Peyer's patch (tissue), 4 donors: ENCODE results near the gene TRIM52. TPM values are rescaled to one million over a fixed set of nuclear protein-coding genes. Genes with fewer than 3 reads are reported as not detected.
"Not testable (repeated sequence)": the region's sequence is repeated elsewhere in the genome, so short reads cannot be mapped to it uniquely, and the experiment has no call there.

Experiments
- DNase-seq, 3 donors: peaks; one replicate each; pipeline ENCODE4 v3.0.0-alpha.2; 2017 to 2019
- H3K27ac ChIP-seq, 4 donors: fragments of 200-600 bp; sonication (generic); one replicate each; pipeline ENCODE4 v1.5.1; 2016 to 2019
- H3K27me3 ChIP-seq, 2 donors: fragments of 200-600 bp; sonication (generic); one replicate each; pipeline ENCODE4 v1.5.1; 2019
- H3K36me3 ChIP-seq, 3 donors: fragments of 200-600 bp; sonication (generic); one replicate each; pipeline ENCODE4 v1.5.1; 2016 to 2019
- H3K4me1 ChIP-seq, 4 donors: fragments of 200-600 bp; sonication (generic); one replicate each; pipeline ENCODE4 v1.5.1; 2016 to 2019
- H3K4me3 ChIP-seq, 4 donors: fragments of 200-600 bp; sonication (generic); 1 replicate in 3 of 4; 2 replicates in 1 of 4; pipeline ENCODE4 v1.5.1; 2016 to 2019; ENCODE audit warnings: mild to moderate bottlenecking in 1 of 4
- H3K9me3 ChIP-seq, 4 donors: fragments of 200-600 bp; sonication (generic); one replicate each; pipeline ENCODE4 v1.5.1; 2016 to 2019; ENCODE audit warnings: mild to moderate bottlenecking in 1 of 4
- CTCF ChIP-seq, 6 experiments: fragments of 450-650 bp in 4 of 6; fragments of 200-600 bp in 2 of 6; sonication (generic) in 1 of 6; IDR thresholded peaks; one replicate each; pipeline ENCODE4 v1.5.1; 2017 to 2019; ENCODE audit warnings: antibody characterized with exemption in 6 of 6, mild to moderate bottlenecking in 3 of 6, moderate library complexity in 1 of 6
- POLR2A ChIP-seq, 2 donors: fragments of 450-650 bp; IDR thresholded peaks; one replicate each; pipeline ENCODE4 v1.5.1; 2017; ENCODE audit warnings: antibody characterized with exemption in 2 of 2, mild to moderate bottlenecking in 2 of 2, moderate library complexity in 2 of 2
- total RNA-seq, 4 donors: library from RNA; depleted of rRNA; stranded (reverse); fragments of >200 nt; gene quantifications; one replicate each; pipeline ENCODE4 v1.1.0, GENCODE V29; 2016

The TRIM52 gene
- total RNA-seq, 4 donors from 2014 or later: 15.6 to 23.1 (median 20.3) TPM

- no peak for DNase-seq
- Histone ChIP-seq H3K9me3 (no peaks in the 10 kb centered on the region), H3K27ac (no peak overlapping the region), H3K4me3 (no peak overlapping the region), H3K36me3 (no peaks in the 10 kb centered on the region), H3K4me1 (peaks cover 0 to 32% (median 11%) of the 10 kb centered on the region in 4 donors), H3K27me3 (no peaks in the 10 kb centered on the region)
- TF ChIP-seq CTCF (IDR thresholded peaks at IDR 0.05) (no peak), POLR2A (IDR thresholded peaks at IDR 0.05) (no peak)
Measured at GRCh38 chr5:181219262-181220177, 41.4 kb downstream of the TRIM52 start.

GRCh38 chr5:181218795-181219124 is 42.2 kb downstream of the TRIM52 start:
- DNase-seq: no peak
- Histone ChIP-seq H3K4me1 (peaks cover 0 to 28% (median 8%) of the 10 kb centered on the region in 4 donors), H3K27ac (peak overlapping the region in 3 of 4 donors; percentile 1 to 94 (median 29))

GRCh38 chr5:181217803-181218062 is 43.2 kb downstream of the TRIM52 start:
- DNase-seq: peak in 2 of 3 donors; percentile 78 to 83
- Histone ChIP-seq H3K4me3 (peak overlapping the region; percentile 28 to 64 (median 44)), H3K27ac (peak overlapping the region; percentile 29 to 94 (median 61))

More at GRCh38 chr5:181218795-181219124, 42.2 kb downstream of the TRIM52 start:
- no peaks in the 10 kb centered on the region for H3K9me3 ChIP-seq
- peak overlapping the region; percentile 28 to 64 (median 44) for H3K4me3 ChIP-seq
- TF ChIP-seq CTCF (IDR thresholded peaks at IDR 0.05) (no peak), POLR2A (IDR thresholded peaks at IDR 0.05) (no peak)
- H3K27me3 ChIP-seq: no peaks in the 10 kb centered on the region
- H3K36me3 ChIP-seq: no peaks in the 10 kb centered on the region

GRCh38 chr5:181217111-181217802 is 43.7 kb downstream of the TRIM52 start:
- Histone ChIP-seq H3K4me1 (peaks cover 0 to 28% (median 8%) of the 10 kb centered on the region in 4 donors), H3K9me3 (no peaks in the 10 kb centered on the region), H3K4me3 (peak overlapping the region; percentile 28 to 64 (median 44)), H3K36me3 (no peaks in the 10 kb centered on the region), H3K27ac (peak overlapping the region; percentile 29 to 94 (median 61)), H3K27me3 (no peaks in the 10 kb centered on the region)
- peak; percentile 54 to 78 (median 64) for DNase-seq
- TF ChIP-seq POLR2A (IDR thresholded peaks at IDR 0.05): no peak
- TF ChIP-seq CTCF (IDR thresholded peaks at IDR 0.05): peak in 1 of 6 experiments; percentile 8

More at GRCh38 chr5:181217803-181218062, 43.2 kb downstream of the TRIM52 start:
- TF ChIP-seq CTCF (IDR thresholded peaks at IDR 0.05): no peak
- no peak for TF ChIP-seq POLR2A (IDR thresholded peaks at IDR 0.05)
- no peaks in the 10 kb centered on the region for H3K9me3 ChIP-seq
- no peaks in the 10 kb centered on the region for H3K27me3 ChIP-seq
- H3K36me3 ChIP-seq: no peaks in the 10 kb centered on the region
- H3K4me1 ChIP-seq: peaks cover 0 to 28% (median 8%) of the 10 kb centered on the region in 4 donors

- peak overlapping the region; percentile 28 to 64 (median 44) for H3K4me3 ChIP-seq
- H3K27me3 ChIP-seq: no peaks in the 10 kb centered on the region
- peaks cover 0 to 28% (median 8%) of the 10 kb centered on the region in 4 donors for H3K4me1 ChIP-seq
- H3K9me3 ChIP-seq: no peaks in the 10 kb centered on the region
- H3K36me3 ChIP-seq: no peaks in the 10 kb centered on the region
- DNase-seq: peak in 1 of 3 donors; percentile 50
- H3K27ac ChIP-seq: peak overlapping the region in 1 of 4 donors; percentile 94
- TF ChIP-seq CTCF (IDR thresholded peaks at IDR 0.05) (no peak), POLR2A (IDR thresholded peaks at IDR 0.05) (no peak)
Measured at GRCh38 chr5:181215997-181216989, 44.6 kb downstream of the TRIM52 start.

- H3K36me3 ChIP-seq, H3K4me3 ChIP-seq, H3K27me3 ChIP-seq, DNase-seq, H3K27ac ChIP-seq, H3K9me3 ChIP-seq: not testable (repeated sequence)
- peaks cover 0 to 28% (median 8%) of the 10 kb centered on the region in 4 donors for H3K4me1 ChIP-seq
Measured at GRCh38 chr5:181214249-181214648, 46.7 kb downstream of the TRIM52 start.
